GM18508 (cell line): ENCODE data around the gene PDE10A.
"Not testable (repeated sequence)": the region's sequence is repeated elsewhere in the genome, so short reads cannot be mapped to it uniquely, and the experiment has no call there.

Experiments used
- ATAC-seq: cut with Tn5 transposase; IDR thresholded peaks from one replicate; pipeline ENCODE4 v1.9.1; 2021; ENCODE audit warnings: moderate number of reproducible peaks; ENCODE audit not compliant: insufficient read depth, unreplicated experiment

Gene PDE10A

GRCh38 chr6:165566088-165566828 lies 96.8 kb downstream of the PDE10A start:
- ATAC-seq = no peak

- no peak for ATAC-seq
These were observed 100.5 kb downstream of the PDE10A start for GRCh38 chr6:165562421-165563090.

GRCh38 chr6:165559632-165560031 lies 103.4 kb downstream of the PDE10A start:
- ATAC-seq = no peak

DNA sequence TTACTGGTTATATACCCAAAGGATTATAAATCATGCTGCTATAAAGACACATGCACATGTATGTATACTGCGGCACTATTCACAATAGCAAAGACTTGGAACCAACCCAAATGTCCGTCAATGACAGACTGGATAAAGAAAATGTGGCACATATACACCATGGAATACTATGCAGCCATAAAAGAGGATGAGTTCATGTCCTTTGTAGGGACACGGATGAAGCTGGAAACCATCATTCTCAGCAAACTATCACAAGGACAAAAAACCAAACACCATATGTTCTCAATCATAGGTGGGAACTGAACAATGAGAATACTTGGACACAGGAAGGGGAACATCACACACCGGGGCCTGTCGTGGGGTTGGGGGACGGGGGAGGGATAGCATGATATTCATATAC lies 104.9 kb downstream of the PDE10A start:
- ATAC-seq = not testable (repeated sequence)

- ATAC-seq = no peak
These were observed 105.4 kb downstream of the PDE10A start for GRCh38 chr6:165557674-165558073.

DNA sequence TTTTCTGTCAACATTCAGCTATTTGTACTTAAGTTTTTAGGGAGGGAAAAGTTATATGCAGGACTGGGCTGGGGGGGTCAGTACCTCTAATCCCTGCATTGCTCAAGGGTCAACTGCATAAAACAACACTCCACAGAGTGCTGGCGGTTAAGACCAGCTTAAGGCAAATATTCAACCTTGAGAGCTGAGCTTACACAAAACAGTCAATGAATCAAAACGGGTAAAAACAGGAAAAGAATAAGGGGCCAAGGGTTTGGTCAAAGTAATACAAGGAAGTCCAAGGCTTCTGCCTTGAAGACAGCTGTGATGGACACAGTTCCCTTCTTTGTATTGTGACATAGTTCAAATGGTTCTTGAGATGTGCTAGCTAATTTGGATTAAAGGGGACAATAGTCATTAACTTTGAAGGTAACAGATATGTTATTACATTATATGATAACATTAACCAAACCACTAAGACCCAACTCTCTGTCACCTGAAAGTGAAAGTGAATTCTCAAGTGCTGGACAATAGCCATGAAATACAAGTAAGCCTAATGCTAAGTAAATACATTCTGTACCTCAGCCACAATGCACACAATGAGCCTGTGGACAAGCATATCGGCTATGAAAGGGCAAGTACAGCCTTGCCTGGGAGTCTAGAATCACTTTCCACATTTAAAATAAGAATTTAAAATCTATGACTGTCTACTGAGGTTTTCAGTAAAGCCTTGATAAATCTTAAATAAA lies 106.8 kb downstream of the PDE10A start:
- ATAC-seq = no peak

- ATAC-seq = not testable (repeated sequence)
These were observed 108.4 kb downstream of the PDE10A start for GRCh38 chr6:165554644-165555043.

- ATAC-seq = no peak
These were observed 110.7 kb downstream of the PDE10A start for GRCh38 chr6:165552248-165552736.

DNA sequence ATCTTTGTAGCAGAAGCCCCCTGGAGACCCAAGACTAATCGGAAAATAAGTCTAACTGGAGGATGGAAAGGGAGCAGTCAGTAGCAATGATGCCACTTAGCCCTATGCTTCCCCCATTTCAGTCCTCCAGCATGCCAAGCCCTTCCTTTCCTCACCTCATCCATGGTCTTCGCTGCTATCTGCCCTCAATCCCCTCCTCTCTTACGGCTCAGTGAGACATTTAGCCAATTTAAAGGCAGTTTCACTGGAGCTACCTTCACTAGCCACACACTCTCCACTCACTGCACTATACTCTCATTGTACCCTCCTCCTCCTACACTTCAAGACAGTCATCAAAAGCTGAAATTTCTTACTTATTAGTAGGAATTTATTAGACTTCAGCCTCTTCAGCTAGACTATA lies 111.2 kb downstream of the PDE10A start:
- ATAC-seq = no peak

DNA sequence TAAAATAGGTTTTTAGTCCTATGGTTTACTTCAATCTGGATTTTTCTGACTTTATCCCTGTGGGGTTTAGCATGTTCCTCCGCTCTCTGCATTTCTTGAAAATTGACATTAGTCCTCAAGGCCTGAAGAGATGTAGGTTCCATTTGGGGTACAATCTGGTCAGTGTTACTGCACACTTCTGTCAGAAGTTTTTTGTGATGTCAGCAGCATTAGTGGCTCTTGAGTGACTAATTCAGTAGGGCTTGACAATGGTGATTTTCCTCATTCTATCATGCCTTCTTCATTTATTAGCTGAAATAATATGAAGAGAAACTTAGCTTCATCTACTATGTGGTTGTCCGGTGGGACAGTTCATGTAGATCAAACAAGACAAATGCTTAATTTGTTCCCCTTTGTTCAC lies 114.6 kb downstream of the PDE10A start:
- no peak for ATAC-seq

- ATAC-seq = no peak
These were observed 117.2 kb downstream of the PDE10A start for GRCh38 chr6:165545806-165546205.

GRCh38 chr6:165543781-165544180 lies 119.3 kb downstream of the PDE10A start:
- no peak for ATAC-seq

DNA sequence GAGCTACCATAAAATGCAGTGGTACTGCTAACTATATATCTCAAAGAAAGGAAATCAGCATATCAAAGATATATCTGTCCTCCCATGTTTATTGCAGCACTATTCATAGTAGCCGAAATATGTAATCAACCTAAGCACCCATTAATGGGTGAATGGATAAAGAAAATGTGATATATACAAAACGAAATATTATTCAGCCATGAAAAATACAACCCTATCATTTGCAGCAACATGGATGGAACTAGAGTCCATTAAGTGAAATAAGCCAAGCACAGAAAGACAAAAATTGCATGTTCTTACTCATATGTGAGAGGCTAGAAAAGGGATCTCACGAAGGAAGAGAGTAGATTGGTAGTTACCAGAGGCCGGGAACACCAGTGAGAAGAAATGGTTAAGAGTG lies 126.1 kb downstream of the PDE10A start:
- no peak for ATAC-seq

GRCh38 chr6:165519316-165519715 lies 143.7 kb downstream of the PDE10A start:
- no peak for ATAC-seq

DNA sequence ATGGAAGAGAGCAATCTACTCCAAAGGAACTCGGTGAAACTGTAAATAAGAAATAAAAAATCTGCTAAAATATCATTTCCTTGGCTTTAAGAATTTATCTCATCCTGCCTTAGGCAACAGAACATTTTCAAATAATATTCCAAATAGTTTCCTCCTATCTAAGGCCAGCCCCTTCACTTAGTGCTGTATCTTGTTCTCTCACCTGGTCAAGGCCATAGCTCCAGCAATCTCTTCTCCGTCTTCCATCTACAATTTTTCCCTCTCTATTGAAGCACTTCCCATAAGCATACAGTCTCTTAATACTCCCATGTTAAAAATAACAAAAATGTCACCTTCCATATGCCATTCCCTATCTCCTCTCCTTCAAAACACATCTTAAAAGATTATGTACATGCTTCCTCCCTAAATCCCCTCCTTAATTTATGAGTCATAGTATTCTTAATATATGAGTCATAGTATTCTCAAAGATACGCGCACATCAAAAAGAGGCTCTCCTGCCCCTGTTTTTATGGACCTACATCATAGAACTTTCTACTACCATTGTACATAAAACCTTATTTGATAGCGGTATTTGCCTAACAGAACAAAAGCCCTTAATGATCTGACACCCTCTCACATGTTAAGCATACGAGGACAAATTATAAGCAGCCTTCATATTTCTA lies 146.9 kb downstream of the PDE10A start:
- no peak for ATAC-seq

- no peak for ATAC-seq
These were observed 148.4 kb downstream of the PDE10A start for GRCh38 chr6:165514621-165515020.

DNA sequence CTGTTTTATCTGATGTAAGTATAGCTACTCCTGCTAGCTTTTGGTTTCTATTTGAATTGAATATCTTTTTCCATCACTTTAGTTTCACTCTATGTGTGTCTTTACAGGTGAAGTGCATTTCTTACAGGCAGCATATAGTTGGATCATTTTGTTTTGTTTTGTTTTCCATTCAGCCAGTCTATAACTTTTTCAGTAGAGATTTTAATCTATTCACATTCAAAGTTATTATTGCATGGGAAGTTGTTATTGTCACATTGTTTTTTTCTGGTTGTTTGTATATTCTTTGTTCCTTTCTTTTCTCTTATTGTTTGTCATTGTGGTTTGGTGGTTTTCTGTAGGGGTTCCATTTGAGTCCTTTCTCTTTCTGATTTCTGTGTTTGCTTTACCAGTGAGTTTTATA lies 151.2 kb downstream of the PDE10A start:
- ATAC-seq = peak; percentile 98

- ATAC-seq = no peak
These were observed 154.6 kb downstream of the PDE10A start for GRCh38 chr6:165508321-165508869.

DNA sequence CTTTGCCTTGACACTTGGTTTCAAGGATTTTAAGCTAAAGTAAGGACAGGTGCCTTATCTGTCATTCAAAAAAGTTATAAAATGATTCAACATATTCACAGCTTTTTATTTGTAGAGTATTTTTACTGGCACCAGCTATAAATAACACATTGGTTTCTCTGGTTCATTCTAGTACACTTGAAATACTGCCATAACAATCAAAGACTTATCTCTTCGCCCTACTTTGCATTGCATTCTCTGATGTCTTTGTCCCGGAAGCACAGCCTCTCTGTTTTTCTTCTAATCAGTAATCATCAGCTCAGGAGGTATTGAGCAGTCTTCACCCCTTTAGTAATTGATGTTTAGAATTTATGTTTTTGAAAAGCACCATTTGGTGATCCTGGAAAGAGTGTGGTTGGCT lies 156.4 kb downstream of the PDE10A start:
- ATAC-seq = no peak

DNA sequence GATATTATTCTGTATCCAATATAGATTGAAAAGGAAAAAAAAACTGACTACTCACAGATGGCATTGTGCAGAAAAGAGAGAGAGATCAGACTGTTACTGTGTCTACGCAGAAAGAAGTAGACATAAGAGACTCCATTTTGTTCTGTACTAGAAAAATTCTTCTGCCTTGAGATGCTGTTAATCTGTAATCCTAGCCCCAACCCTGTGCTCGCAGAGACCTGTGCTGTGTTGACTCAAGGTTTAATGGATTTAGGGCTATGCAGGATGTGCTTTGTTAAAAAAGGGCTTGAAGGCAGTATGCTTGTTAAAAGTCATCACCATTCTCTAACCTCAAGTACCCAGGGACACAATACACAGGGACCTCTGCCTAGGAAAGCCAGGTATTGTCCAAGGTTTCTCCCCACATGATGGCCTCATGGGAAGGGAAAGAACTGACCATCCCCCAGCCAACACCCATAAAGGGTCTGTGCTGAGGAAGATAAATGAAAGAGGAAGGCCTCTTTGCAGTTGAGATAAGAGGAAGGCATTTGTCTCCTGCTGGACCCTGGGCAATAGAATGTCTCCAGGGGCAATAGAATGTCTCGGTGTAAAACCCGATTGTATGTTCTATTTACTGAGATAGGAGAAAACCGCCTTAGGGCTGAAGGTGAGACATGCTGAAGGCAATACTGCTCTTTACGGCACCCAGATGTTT lies 162.7 kb downstream of the PDE10A start:
- not testable (repeated sequence) for ATAC-seq
